BJ (cell line): ENCODE results near the gene NKX1-2. TPM values are rescaled to one million over a fixed set of nuclear protein-coding genes. Genes with fewer than 3 reads are reported as not detected.

Source experiments
- CTCF ChIA-PET: fragments of 350-600 bp; formaldehyde crosslinking; extraction: SDS; loops from one replicate; lab custom pipeline; 2021; ENCODE audit warnings: antibody characterized with exemption, inconsistent platforms; lab: Yijun Ruan, JAX
- POLR2A ChIA-PET: fragments of 300-600 bp; sonication (Branson Sonifier 250); formaldehyde crosslinking; extraction: SDS; loops from one replicate; lab custom pipeline; 2021; ENCODE audit warnings: antibody characterized with exemption; lab: Charles Lee
- DNase-seq: peaks from one replicate; pipeline ENCODE4 v3.0.0-alpha.2; 2011; ENCODE audit warnings: low read depth
- H3K27me3 ChIP-seq: 2 replicates; pipeline ENCODE4 v1.6.0; 2011; ENCODE audit warnings: low read length; ENCODE audit not compliant: control insufficient read depth, insufficient read depth
- H3K36me3 ChIP-seq: 2 replicates; pipeline ENCODE4 v1.5.1; 2011; ENCODE audit warnings: low read length; ENCODE audit not compliant: control insufficient read depth, insufficient read depth
- H3K4me3 ChIP-seq: 2 replicates; pipeline ENCODE4 v1.5.1; 2011; ENCODE audit warnings: low read depth, mild to moderate bottlenecking, control low read depth, low read length
- CTCF ChIP-seq: IDR thresholded peaks from 2 replicates; pipeline ENCODE4 v1.5.1; 2011; ENCODE audit warnings: low read depth, mild to moderate bottlenecking, control low read depth, inconsistent platforms, low read length, moderate library complexity; ENCODE audit not compliant: insufficient read depth
- polyA plus RNA-seq: library from polyadenylated mRNA; depleted of rRNA; stranded (reverse); fragments of >200 nt; gene quantifications from 2 replicates; pipeline ENCODE4 v1.2.3, GENCODE V29; 2011

NKX1-2 gene
- polyA plus RNA-seq, 1 experiment, result not detected

DNA sequence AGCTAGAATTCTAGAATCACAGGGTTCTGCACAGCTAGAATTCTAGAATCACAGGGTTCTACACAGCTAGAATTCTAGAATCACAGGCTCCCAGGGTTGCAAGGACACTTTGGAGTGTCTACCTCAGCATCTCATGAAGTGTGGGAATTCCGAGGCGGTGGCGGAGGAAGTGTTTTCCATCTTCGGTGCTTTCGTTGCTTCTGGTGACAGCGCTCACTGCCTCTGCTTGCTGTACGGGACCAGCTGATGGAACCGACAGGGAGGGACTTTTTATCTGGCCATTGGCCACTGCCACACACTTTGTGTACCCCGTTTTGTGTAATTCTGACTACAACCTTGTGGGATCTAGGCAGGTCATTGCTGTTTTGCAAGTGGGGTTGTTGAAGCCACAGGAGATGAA, 41.3 kb upstream of the NKX1-2 start:
- peaks cover 2% of the 10 kb centered on the region; the same call in 1 of the 2 replicates for H3K36me3 ChIP-seq
- ChIA-PET POLR2A (no interaction called here), CTCF (no interaction called here)
- H3K27me3 ChIP-seq, result no peaks in the 10 kb centered on the region
- TF ChIP-seq CTCF, result no peak
- no peak for DNase-seq
- no peak overlapping the region for H3K4me3 ChIP-seq

DNA sequence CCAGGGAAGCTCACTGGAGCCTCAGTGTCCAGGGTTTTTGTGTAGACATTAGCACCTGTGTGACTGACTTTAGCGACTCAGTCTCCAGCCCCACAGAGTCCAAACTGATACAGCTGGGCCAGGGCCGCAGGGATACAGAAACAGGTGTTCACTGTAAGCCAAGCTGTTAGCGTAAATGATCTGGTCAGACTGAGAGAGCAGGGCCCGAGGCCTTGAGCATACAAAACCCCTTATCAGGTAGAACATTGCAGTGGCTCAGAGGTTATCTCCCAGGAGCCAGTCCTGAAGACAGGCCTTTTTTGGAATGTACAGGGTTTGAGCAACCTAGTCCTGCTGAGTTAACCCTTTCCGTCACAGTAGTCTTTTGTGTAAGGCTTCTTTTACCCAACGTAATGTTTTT, 36.8 kb upstream of the NKX1-2 start:
- DNase-seq, result no peak
- Histone ChIP-seq H3K4me3 (no peak overlapping the region), H3K36me3 (no peaks in the 10 kb centered on the region), H3K27me3 (no peaks in the 10 kb centered on the region)
- ChIA-PET CTCF (no interaction called here), POLR2A (no interaction called here)
- no peak for TF ChIP-seq CTCF

DNA sequence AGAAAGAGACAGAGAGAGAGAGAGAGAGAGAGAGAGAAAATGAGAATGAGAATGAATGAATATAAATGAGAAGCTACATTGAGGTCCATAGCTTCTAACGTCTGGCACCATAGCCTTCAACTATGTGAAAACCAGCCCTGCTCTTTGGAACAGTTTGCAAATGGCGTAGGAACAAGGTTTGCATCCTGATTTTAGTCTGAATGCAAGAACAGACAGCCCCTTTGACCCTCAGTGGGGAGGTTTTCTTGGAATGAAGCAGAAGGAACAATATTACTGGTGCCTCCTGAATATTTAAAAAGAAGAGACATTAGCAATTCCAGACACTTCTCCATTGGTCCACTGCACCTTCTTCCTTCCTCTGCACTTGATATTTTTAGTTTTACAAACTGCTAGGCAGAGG, 34.8 kb upstream of the NKX1-2 start:
- no peaks in the 10 kb centered on the region for H3K36me3 ChIP-seq
- no peak overlapping the region for H3K4me3 ChIP-seq
- TF ChIP-seq CTCF, result no peak
- ChIA-PET POLR2A (no interaction called here), CTCF (no interaction called here)
- H3K27me3 ChIP-seq, result no peaks in the 10 kb centered on the region
- no peak for DNase-seq

- Histone ChIP-seq H3K36me3 (no peaks in the 10 kb centered on the region), H3K4me3 (no peak overlapping the region), H3K27me3 (no peaks in the 10 kb centered on the region)
- no peak for DNase-seq
- POLR2A ChIA-PET, result no interaction called here
- CTCF ChIA-PET, result no interaction called here
- no peak for TF ChIP-seq CTCF
Observed at GRCh38 chr10:124484031-124484430, 34.2 kb upstream of the NKX1-2 start.

DNA sequence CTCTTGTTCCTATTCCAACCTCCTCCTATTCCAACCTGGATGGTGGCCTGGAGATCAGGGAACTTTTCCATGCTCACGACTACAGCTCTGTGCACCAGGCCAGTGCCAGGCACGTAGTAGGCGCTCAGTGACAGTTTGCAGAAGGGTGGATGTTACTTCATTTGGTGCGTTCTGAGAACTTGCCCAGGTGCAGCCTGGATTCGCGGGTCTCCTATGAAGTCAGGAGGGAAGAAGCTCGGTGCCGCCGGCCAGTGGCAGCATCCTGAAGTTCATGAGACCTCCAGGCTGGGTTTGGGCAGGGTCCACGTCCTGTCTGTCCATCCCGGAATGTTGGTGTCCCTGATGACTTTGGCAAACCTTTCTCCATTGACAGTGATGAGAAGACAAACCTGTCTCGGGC, 33.0 kb upstream of the NKX1-2 start:
- ChIA-PET CTCF (interaction anchor here (0.7 kb wide), 1 partner anchor 12 kb away, joined by 3 read pairs; no protein-coding TSS in a partner anchor), POLR2A (no interaction called here)
- H3K36me3 ChIP-seq, result no peaks in the 10 kb centered on the region
- DNase-seq, result no peak
- H3K4me3 ChIP-seq, result no peak overlapping the region
- TF ChIP-seq CTCF, result no peak
- no peaks in the 10 kb centered on the region for H3K27me3 ChIP-seq
